GM19324 (cell line): ENCODE measurements around the gene SIRPG.

Experiments used
- ATAC-seq: cut with Tn5 transposase; IDR thresholded peaks from one replicate; pipeline ENCODE4 v1.9.1; 2021; ENCODE audit warnings: mild to moderate bottlenecking, moderate library complexity; ENCODE audit not compliant: unreplicated experiment, low FRiP score

SIRPG gene

DNA sequence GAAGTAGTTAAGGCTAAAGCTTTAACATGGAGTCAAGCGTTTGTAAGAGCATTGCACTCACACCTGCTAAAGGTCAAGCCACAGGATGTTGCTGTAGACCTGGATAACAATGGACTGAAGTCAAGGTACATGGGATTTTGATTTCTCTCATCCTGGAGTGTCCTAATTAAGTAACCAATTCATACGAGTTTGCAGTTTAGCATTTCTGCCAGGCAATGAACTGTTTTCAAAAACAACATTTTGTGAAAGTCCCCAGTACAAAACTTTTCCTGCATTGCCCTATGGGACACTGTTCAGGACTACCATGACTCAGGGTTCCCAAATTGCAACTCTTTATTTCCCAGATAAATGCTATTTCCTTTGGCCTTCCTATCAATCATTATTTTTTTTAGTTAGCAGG, 20.4 kb downstream of the SIRPG start:
- no peak for ATAC-seq

- ATAC-seq = no peak
Observed at GRCh38 chr20:1636621-1637020, 21.0 kb downstream of the SIRPG start.

GRCh38 chr20:1635291-1635979, 22.1 kb downstream of the SIRPG start:
- ATAC-seq = no peak

DNA sequence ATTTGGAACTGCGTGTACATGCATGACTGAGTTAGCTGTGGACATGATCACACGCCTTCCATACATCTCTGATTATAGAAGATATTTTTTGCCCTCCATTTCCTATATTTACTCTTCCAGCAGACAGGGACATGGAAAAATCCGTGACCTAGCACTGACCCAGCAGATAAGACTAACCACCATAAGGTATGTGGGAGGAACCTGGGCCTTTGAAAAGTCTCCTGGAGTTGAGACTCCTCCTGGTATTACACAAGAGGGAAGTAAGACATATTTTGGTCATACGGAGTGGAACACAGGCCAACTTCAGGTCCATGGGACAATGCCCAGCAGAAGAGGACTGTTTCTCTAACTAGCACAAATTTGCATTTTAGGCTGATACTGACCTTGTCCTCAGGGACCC, 24.0 kb downstream of the SIRPG start:
- no peak for ATAC-seq

GRCh38 chr20:1632178-1632577, 25.4 kb downstream of the SIRPG start:
- no peak for ATAC-seq

DNA sequence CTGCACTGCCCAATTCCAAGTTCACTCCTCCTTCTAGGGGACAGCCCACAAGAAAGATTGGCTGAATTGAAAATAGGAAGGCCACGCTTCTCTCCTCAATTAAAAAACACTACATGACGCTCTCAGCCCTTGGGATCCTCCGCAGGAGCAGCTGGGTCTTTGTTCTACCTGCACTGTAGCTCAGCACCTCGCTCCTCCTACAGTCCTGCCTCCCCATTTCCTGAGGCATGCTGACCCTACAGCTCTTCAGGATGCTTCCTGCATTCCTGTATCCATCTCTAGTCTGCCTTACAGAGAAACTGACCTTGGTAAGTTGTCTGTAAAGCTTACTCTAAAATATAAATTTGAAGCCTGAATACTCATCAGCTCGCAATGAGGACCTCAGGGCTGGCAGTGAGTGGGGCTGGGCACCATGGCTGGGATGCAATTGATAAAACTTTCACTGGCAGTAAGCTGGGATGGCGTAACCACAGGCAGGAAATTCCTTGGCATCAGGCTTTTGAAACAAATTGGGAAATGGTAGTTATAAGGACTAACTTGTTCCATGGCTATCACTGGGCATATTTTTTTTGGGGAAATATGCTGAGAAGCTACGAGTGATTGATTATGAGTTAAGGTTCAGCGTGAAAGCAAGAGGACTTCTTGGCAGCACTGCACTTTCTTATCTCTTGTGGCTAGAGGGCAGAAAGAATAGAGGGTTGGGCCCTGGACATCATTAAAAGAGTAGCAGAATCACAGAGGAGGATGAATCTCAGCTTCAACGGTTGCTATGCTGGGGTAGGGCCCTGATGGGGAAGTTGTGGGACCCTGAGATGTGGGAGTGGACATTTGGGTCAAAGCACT, 26.0 kb downstream of the SIRPG start:
- ATAC-seq = no peak

GRCh38 chr20:1630186-1630585, 27.4 kb downstream of the SIRPG start:
- ATAC-seq = no peak

GRCh38 chr20:1629321-1629720, 28.3 kb downstream of the SIRPG start:
- no peak for ATAC-seq

- ATAC-seq = no peak
Observed at GRCh38 chr20:1628621-1629020, 29.0 kb downstream of the SIRPG start.

DNA sequence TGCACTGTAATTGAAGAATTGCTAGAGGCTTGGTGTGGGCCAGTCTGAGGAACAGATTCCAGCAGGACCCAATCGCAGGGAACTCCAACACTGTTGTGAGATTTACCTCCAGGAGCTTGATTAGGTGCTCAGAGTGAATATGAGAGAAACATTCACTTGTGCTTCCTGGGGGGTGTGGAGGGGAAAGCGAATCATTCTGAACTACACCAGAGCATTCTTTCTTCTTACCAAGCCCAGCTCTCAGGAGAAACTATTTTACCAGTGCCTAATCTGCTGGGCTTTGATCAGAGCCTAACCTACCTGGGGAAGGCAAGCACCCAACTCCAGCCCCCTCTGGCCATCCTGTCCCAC, 30.4 kb downstream of the SIRPG start:
- ATAC-seq = no peak

GRCh38 chr20:1626528-1627199, 30.9 kb downstream of the SIRPG start:
- ATAC-seq = no peak

DNA sequence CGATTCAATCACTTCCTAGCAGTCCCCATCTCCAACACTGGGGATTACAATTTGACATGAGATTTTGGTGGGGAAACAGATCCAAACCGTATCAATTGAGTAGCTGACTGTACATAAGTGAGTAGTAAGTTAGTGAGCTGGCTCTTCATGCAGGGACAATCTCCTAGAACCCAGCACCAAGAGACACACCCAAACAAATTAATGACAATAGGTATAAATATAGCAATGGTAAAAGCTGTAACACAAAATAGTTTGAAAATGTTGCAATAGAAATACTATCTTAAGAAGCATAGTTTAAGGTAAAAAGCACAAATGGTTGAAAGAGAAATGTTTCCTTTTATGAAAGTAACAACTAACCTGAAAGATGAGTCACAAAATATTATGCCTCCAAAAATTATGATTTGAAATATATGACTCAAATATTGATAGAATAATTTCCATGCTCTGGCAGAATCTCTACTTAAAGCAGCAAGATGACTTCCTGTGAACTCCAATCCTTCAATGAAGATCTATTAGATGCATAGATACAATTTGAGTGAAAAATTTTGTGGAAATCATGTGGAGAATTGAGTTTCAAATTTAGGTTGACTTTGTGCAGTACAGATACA, 32.4 kb downstream of the SIRPG start:
- no peak for ATAC-seq

DNA sequence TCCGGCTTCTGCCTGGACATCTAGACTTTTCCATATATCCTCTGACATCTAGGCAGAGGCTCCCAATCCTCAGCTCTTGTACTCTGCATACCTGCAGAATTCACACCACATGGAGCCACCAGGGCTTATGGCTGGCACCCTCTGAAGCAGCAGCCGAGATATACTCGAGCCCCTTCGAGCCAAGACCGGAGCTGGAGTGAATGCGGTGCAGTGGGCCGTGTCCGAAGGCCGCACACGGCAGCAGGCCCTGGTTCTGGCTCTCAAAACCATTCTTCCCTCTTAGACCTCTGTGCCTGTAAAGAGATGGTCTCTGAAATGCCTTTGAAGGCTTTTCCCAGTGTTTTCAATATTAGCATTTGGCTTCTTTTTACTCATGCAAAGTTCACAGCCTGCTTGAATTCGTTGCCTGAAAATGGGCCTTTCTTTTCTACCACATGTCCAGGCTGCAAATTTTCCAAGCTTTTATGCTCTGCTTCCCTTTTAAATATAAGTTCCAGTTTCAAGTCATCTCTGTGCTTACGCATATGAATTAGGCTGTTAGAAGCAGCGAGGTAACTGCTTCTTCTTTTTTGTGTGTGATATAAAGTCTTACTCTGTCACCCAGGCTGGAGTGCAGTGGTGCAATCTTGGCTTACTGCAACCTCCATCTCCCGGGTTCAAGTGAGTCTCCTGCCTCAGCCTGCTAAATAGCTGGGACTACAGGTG, 33.9 kb downstream of the SIRPG start:
- ATAC-seq = no peak

DNA sequence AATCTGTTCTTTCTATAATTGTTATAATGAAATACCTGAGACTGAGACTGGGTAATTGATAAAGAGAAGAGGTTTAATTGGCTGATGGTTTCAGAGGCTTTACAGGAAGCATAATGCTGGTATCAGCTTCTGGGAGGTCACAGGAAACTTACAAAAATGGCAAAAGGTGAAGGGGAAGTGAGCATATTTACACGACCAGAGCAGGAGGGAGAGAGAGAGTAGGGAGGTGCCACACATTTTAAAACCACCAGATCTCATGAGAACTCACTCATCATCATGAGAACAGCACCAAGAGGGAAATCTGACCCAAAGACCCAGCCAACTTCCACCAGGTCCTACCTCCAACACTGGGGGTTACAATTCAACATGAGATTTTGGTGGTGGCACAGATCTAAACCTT, 35.1 kb downstream of the SIRPG start:
- no peak for ATAC-seq

GRCh38 chr20:1621316-1621715, 36.3 kb downstream of the SIRPG start:
- ATAC-seq = no peak

- ATAC-seq = no peak
Observed at GRCh38 chr20:1619861-1620444, 37.6 kb downstream of the SIRPG start, which contains the start of gene SIRPB1. Gene SIRPB1 (minus strand): TSS chr20:1620009. CDS start chr20:1619944, 65 bp downstream.

GRCh38 chr20:1618954-1619540, 38.5 kb downstream of the SIRPG start:
- no peak for ATAC-seq

DNA sequence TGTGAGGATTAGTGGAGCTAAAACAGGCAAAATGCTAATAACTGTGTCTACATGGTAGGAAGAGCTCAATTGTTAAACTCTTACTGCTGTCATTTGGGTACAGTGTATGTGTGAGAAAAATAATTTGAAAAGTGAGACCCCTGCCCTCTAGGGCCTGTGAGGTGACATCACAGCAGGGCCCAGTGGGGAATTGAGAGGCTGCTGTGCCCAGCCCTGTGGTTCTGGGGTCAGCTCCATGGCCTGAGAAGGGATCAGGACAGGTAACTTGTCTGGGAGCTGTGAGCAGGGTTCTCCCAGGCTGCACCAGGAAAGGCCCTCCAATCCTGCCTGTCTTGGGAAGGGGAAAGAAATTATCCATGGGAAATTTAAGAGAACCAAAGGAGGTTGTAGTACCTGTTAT, 39.1 kb downstream of the SIRPG start:
- no peak for ATAC-seq

GRCh38 chr20:1616858-1617434, 40.6 kb downstream of the SIRPG start:
- ATAC-seq = no peak
